ENCODE measurements around the gene HIVEP1. TPM values are rescaled to one million over a fixed set of nuclear protein-coding genes. Genes with fewer than 3 reads are reported as not detected.
"Not testable (repeated sequence)": the region's sequence is repeated elsewhere in the genome, so short reads cannot be mapped to it uniquely, and the experiment has no call there.

The HIVEP1 gene
- total RNA-seq, 1 donor, result 18.8 TPM

- no peak for DNase-seq (ENCODE audit: insufficient read length, low spot score, missing footprints)
- Histone ChIP-seq H3K4me3 (ENCODE audit: insufficient read depth, low read length) (no peak overlapping the region), H2AFZ (ENCODE audit: low read length) (no peak overlapping the region), H4K20me1 (ENCODE audit: insufficient read depth, low read length) (no peaks in the 10 kb centered on the region), H3K27me3 (ENCODE audit: insufficient read depth, low read length) (no peaks in the 10 kb centered on the region), H3K4me2 (ENCODE audit: insufficient read depth, low read length) (no peak overlapping the region), H3K79me2 (ENCODE audit: insufficient read depth, low read length) (no peaks in the 10 kb centered on the region), H3K36me3 (ENCODE audit: insufficient read depth, low read length) (no peaks in the 10 kb centered on the region), H3K4me1 (ENCODE audit: insufficient read depth, low read length) (no peaks in the 10 kb centered on the region), H3K9me3 (ENCODE audit: low read depth, low read length) (no peaks in the 10 kb centered on the region), H3K27ac (ENCODE audit: low read depth, low read length) (no peak overlapping the region)
- TF ChIP-seq, protein P1, sequence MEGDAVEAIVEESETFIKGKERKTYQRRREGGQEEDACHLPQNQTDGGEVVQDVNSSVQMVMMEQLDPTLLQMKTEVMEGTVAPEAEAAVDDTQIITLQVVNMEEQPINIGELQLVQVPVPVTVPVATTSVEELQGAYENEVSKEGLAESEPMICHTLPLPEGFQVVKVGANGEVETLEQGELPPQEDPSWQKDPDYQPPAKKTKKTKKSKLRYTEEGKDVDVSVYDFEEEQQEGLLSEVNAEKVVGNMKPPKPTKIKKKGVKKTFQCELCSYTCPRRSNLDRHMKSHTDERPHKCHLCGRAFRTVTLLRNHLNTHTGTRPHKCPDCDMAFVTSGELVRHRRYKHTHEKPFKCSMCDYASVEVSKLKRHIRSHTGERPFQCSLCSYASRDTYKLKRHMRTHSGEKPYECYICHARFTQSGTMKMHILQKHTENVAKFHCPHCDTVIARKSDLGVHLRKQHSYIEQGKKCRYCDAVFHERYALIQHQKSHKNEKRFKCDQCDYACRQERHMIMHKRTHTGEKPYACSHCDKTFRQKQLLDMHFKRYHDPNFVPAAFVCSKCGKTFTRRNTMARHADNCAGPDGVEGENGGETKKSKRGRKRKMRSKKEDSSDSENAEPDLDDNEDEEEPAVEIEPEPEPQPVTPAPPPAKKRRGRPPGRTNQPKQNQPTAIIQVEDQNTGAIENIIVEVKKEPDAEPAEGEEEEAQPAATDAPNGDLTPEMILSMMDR (IDR thresholded peaks at IDR 0.05; ENCODE audit: extremely low read depth, low read depth, low read length), result no peak
These were observed 161.1 kb downstream of the HIVEP1 start for GRCh38 chr6:12173181-12173580.

DNA sequence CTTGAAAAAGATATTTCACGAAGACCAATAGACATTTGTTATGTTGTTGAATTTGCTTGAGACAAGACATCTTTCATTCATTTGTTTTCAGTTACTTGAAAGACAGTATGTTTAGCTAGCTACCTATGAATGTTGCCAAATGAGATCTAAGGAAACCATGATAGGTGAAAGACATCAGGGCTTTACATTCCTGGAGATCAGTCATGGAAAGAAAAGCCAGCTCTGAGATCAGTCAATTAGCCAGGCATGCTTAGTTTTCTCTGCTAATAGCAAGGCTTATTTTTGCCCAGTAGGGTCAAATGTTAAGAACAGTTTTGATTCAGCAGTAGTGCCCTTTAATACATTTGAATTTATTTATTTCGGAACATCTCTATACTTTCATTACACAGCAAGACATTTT, 161.5 kb downstream of the HIVEP1 start:
- no peaks in the 10 kb centered on the region for H3K27me3 ChIP-seq (ENCODE audit: insufficient read depth, low read length)
- no peaks in the 10 kb centered on the region for H3K36me3 ChIP-seq (ENCODE audit: insufficient read depth, low read length)
- no peak overlapping the region for H3K4me2 ChIP-seq (ENCODE audit: insufficient read depth, low read length)
- H3K9me3 ChIP-seq (ENCODE audit: low read depth, low read length), result no peaks in the 10 kb centered on the region
- TF ChIP-seq, protein P1 (IDR thresholded peaks at IDR 0.05; ENCODE audit: extremely low read depth, low read depth, low read length), result no peak
- H3K27ac ChIP-seq (ENCODE audit: low read depth, low read length), result no peak overlapping the region
- H4K20me1 ChIP-seq (ENCODE audit: insufficient read depth, low read length), result no peaks in the 10 kb centered on the region
- no peaks in the 10 kb centered on the region for H3K4me1 ChIP-seq (ENCODE audit: insufficient read depth, low read length)
- DNase-seq (ENCODE audit: insufficient read length, low spot score, missing footprints), result no peak
- H3K79me2 ChIP-seq (ENCODE audit: insufficient read depth, low read length), result no peaks in the 10 kb centered on the region
- H3K4me3 ChIP-seq (ENCODE audit: insufficient read depth, low read length), result no peak overlapping the region
- no peak overlapping the region for H2AFZ ChIP-seq (ENCODE audit: low read length)

- no peak overlapping the region for H3K4me2 ChIP-seq (ENCODE audit: insufficient read depth, low read length)
- H3K9me3 ChIP-seq (ENCODE audit: low read depth, low read length), result no peaks in the 10 kb centered on the region
- H3K4me3 ChIP-seq (ENCODE audit: insufficient read depth, low read length), result no peak overlapping the region
- H3K27ac ChIP-seq (ENCODE audit: low read depth, low read length), result no peak overlapping the region
- H3K27me3 ChIP-seq (ENCODE audit: insufficient read depth, low read length), result no peaks in the 10 kb centered on the region
- H2AFZ ChIP-seq (ENCODE audit: low read length), result no peak overlapping the region
- no peaks in the 10 kb centered on the region for H4K20me1 ChIP-seq (ENCODE audit: insufficient read depth, low read length)
- H3K36me3 ChIP-seq (ENCODE audit: insufficient read depth, low read length), result no peaks in the 10 kb centered on the region
- H3K79me2 ChIP-seq (ENCODE audit: insufficient read depth, low read length), result no peaks in the 10 kb centered on the region
- H3K4me1 ChIP-seq (ENCODE audit: insufficient read depth, low read length), result no peaks in the 10 kb centered on the region
- TF ChIP-seq, protein P1 (IDR thresholded peaks at IDR 0.05; ENCODE audit: extremely low read depth, low read depth, low read length), result no peak
- no peak for DNase-seq (ENCODE audit: insufficient read length, low spot score, missing footprints)
These were observed 162.8 kb downstream of the HIVEP1 start for GRCh38 chr6:12174878-12175277.

DNA sequence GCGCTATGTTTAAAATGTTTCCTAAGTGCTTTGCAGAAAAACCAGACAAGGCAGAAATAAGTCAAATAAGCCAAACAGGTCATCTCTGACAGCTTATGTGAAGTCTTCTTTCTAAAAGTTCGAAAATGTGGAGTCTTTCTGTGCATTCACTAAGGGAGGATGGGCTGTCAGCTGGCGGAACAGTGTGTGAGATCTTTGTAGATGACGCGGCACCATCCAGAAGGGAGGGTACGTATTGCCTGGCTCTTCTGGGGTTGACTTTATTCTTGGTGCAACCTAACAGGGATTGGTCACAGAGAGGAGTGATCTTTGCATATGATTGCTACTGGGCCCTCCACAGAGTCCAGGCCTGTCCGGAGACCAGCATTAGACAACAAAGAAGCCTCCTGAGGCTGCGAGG, 163.5 kb downstream of the HIVEP1 start:
- TF ChIP-seq, protein P1 (IDR thresholded peaks at IDR 0.05; ENCODE audit: extremely low read depth, low read depth, low read length), result no peak
- H3K36me3 ChIP-seq (ENCODE audit: insufficient read depth, low read length), result no peaks in the 10 kb centered on the region
- no peak overlapping the region for H3K4me3 ChIP-seq (ENCODE audit: insufficient read depth, low read length)
- no peaks in the 10 kb centered on the region for H4K20me1 ChIP-seq (ENCODE audit: insufficient read depth, low read length)
- no peaks in the 10 kb centered on the region for H3K79me2 ChIP-seq (ENCODE audit: insufficient read depth, low read length)
- H2AFZ ChIP-seq (ENCODE audit: low read length), result no peak overlapping the region
- no peaks in the 10 kb centered on the region for H3K9me3 ChIP-seq (ENCODE audit: low read depth, low read length)
- H3K4me1 ChIP-seq (ENCODE audit: insufficient read depth, low read length), result no peaks in the 10 kb centered on the region
- H3K27me3 ChIP-seq (ENCODE audit: insufficient read depth, low read length), result no peaks in the 10 kb centered on the region
- DNase-seq (ENCODE audit: insufficient read length, low spot score, missing footprints), result no peak
- no peak overlapping the region for H3K27ac ChIP-seq (ENCODE audit: low read depth, low read length)
- no peak overlapping the region for H3K4me2 ChIP-seq (ENCODE audit: insufficient read depth, low read length)

DNA sequence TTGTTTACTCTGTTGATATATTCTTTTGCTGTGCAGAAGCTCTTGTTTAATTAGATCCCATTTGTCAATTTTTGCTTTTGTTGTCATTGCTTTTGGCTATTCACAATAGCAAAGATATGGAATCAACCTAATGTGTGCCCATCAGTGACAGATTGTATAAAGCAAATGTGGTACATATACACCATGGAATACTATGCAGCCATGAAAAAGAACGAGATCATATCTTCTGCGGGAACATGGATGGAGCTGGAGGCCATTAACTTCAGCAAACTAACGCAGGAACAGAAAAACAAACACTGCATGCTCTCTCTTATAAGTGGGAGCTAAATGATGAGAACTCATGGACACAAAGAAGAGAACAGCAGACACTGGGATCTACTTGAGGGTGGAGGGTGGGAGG, 164.7 kb downstream of the HIVEP1 start:
- H3K79me2 ChIP-seq (ENCODE audit: insufficient read depth, low read length); H4K20me1 ChIP-seq (ENCODE audit: insufficient read depth, low read length); H3K9me3 ChIP-seq (ENCODE audit: low read depth, low read length); H3K36me3 ChIP-seq (ENCODE audit: insufficient read depth, low read length); DNase-seq (ENCODE audit: insufficient read length, low spot score, missing footprints); H3K27ac ChIP-seq (ENCODE audit: low read depth, low read length); H3K4me3 ChIP-seq (ENCODE audit: insufficient read depth, low read length); H3K4me2 ChIP-seq (ENCODE audit: insufficient read depth, low read length); H3K4me1 ChIP-seq (ENCODE audit: insufficient read depth, low read length); H3K27me3 ChIP-seq (ENCODE audit: insufficient read depth, low read length); H2AFZ ChIP-seq (ENCODE audit: low read length): not testable (repeated sequence)
